K562 (cell line): ENCODE data around the gene MBD2. TPM values are rescaled to one million over a fixed set of nuclear protein-coding genes. Genes with fewer than 3 reads are reported as not detected.

ENCODE experiments used
- ATAC-seq: fragments of 200-7000 bp; cut with Tn5 transposase; 3 replicates; pipeline ENCODE4 v1.9.1; 2020; ENCODE audit warnings: moderate library complexity
- BruUV-seq: library from RNA; stranded (reverse); fragments of 400-500 nt; replicated peaks from 2 replicates; lab custom pipeline; 2021; lab: Mats Ljungman, UMichigan
- CTCF ChIA-PET: fragments of 300-600 bp; formaldehyde crosslinking; extraction: SDS; loops from one replicate; lab custom pipeline; 2021; ENCODE audit warnings: low intra/inter-chr PET ratio; lab: Yijun Ruan, JAX
- POLR2A ChIA-PET: fragments of 300-600, 350-650 bp; sonication (Branson Sonifier 250); formaldehyde crosslinking; extraction: SDS; loops from one replicate; lab custom pipeline; 2021; ENCODE audit warnings: antibody characterized with exemption, inconsistent platforms; lab: Yijun Ruan, JAX
- DNase-seq, 4 experiments: peaks; one replicate each; pipeline versions ENCODE4 v3.0.0 to v3.0.0-alpha.2; 2011 to 2018; ENCODE audit warnings: low spot score in 3 of 4, mixed read lengths in 3 of 4; ENCODE audit errors: extremely low read depth in 1 of 4
- FAIRE-seq: peaks from 2 replicates; lab custom pipeline; 2011; peaks lifted over from hg19 to GRCh38; lab: Jason Lieb, UNC
- H2AFZ ChIP-seq: 2 replicates; pipeline ENCODE4 v1.6.0; 2011; ENCODE audit warnings: low read depth, low read length, control low read depth, inconsistent platforms
- H3K27ac ChIP-seq: fragments of 200-600 bp; 3 replicates; pipeline ENCODE4 v1.8.0; 2011; ENCODE audit warnings: low read depth, mild to moderate bottlenecking, control low read depth, inconsistent platforms, low read length, moderate library complexity, mixed read lengths; ENCODE audit errors: extremely low read depth
- H3K27me3 ChIP-seq, 2 experiments: fragments of 300-600 bp in 1 of 2; 2 replicates in 1 of 2; 3 replicates in 1 of 2; pipeline versions ENCODE4 v1.6.0 to v1.8.0; 2011; ENCODE audit warnings: inconsistent platforms in 2 of 2, low read length in 2 of 2, mild to moderate bottlenecking in 1 of 2, mixed read lengths in 1 of 2, moderate library complexity in 1 of 2; ENCODE audit not compliant: control insufficient read depth in 2 of 2, insufficient read depth in 2 of 2
- H3K36me3 ChIP-seq: fragments of 300-600 bp; 3 replicates; pipeline ENCODE4 v1.8.0; 2011; ENCODE audit warnings: mild to moderate bottlenecking, low read length, inconsistent platforms; ENCODE audit not compliant: control insufficient read depth, insufficient read depth
- H3K4me1 ChIP-seq, 2 experiments: fragments of 200-600 bp in 1 of 2; replicated peaks in 1 of 2; 2 replicates in 1 of 2; 3 replicates in 1 of 2; pipeline versions ENCODE4 v1.5.1 to v1.8.0; 2011; ENCODE audit warnings: inconsistent platforms in 2 of 2, low read length in 2 of 2, mild to moderate bottlenecking in 1 of 2, mixed read lengths in 1 of 2, moderate library complexity in 1 of 2; ENCODE audit not compliant: control insufficient read depth in 2 of 2, insufficient read depth in 2 of 2
- H3K4me2 ChIP-seq: 2 replicates; pipeline ENCODE4 v1.6.1; 2011; ENCODE audit warnings: low read length, control low read depth, inconsistent platforms, mixed read lengths; ENCODE audit not compliant: insufficient read depth
- H3K4me3 ChIP-seq: fragments of 200-600 bp; sonication (generic), shearing (Covaris generic); 2 replicates; pipeline ENCODE4 v1.5.1; 2016; ENCODE audit warnings: control low read depth, inconsistent platforms
- H3K79me2 ChIP-seq: fragments of 200-600 bp; 3 replicates; pipeline ENCODE4 v1.8.0; 2011; ENCODE audit warnings: low read length, inconsistent platforms; ENCODE audit not compliant: control insufficient read depth, insufficient read depth
- H3K9ac ChIP-seq, 2 experiments: 2 replicates each; pipeline versions ENCODE4 v1.6.0 to v1.6.1; 2011; ENCODE audit warnings: low read depth in 2 of 2, low read length in 2 of 2, control low read depth in 1 of 2, inconsistent platforms in 1 of 2, mild to moderate bottlenecking in 1 of 2, mixed read lengths in 1 of 2; ENCODE audit not compliant: insufficient read depth in 1 of 2
- H3K9me1 ChIP-seq: one replicate; pipeline ENCODE4 v1.6.0; 2011; ENCODE audit warnings: inconsistent platforms, mild to moderate bottlenecking, low read length, moderate library complexity; ENCODE audit not compliant: control insufficient read depth, insufficient read depth
- H3K9me3 ChIP-seq: replicated peaks from 2 replicates; pipeline ENCODE4 v1.5.1; 2011; ENCODE audit warnings: low read depth, low read length, inconsistent platforms; ENCODE audit not compliant: control insufficient read depth, insufficient read depth
- H4K20me1 ChIP-seq: replicated peaks from 2 replicates; pipeline ENCODE4 v1.6.1; 2011; ENCODE audit warnings: low read length, inconsistent platforms, mixed read lengths; ENCODE audit not compliant: control insufficient read depth, insufficient read depth
- BACH1 ChIP-seq: fragments of 200-800 bp; sonication (Bioruptor generic); IDR thresholded peaks from 2 replicates; pipeline ENCODE4 v1.6.1; 2016; ENCODE audit warnings: missing genetic modification characterization, missing compliant biosample characterization
- CTBP1 ChIP-seq: fragments of 450-650 bp; IDR thresholded peaks from 2 replicates; pipeline ENCODE4 v1.6.1; 2016; ENCODE audit warnings: borderline replicate concordance
- GTF2A2 ChIP-seq: IDR thresholded peaks from 2 replicates; pipeline ENCODE4 v1.6.1; 2016; ENCODE audit warnings: mild to moderate bottlenecking, missing genetic modification characterization, missing compliant biosample characterization
- GTF2F1 ChIP-seq: IDR thresholded peaks from 2 replicates; pipeline ENCODE4 v1.6.1; 2011; ENCODE audit warnings: low read depth, low read length, improper control_type of control experiment
- HCFC1 ChIP-seq: IDR thresholded peaks from 2 replicates; pipeline ENCODE4 v1.6.1; 2012; ENCODE audit warnings: low read depth, low read length, improper control_type of control experiment
- NCOA1 ChIP-seq: fragments of 450-650 bp; IDR thresholded peaks from 2 replicates; pipeline ENCODE4 v1.6.1; 2016; ENCODE audit warnings: low read depth
- NCOA2 ChIP-seq, 2 experiments: fragments of 450-650 bp; IDR thresholded peaks; 2 replicates each; pipeline ENCODE4 v1.6.1; 2018; ENCODE audit warnings: mild to moderate bottlenecking in 2 of 2, moderate library complexity in 1 of 2; ENCODE audit not compliant: partially characterized antibody in 2 of 2
- RBM17 ChIP-seq: fragments of 200-400 bp; formaldehyde crosslinking; IDR thresholded peaks from 2 replicates; pipeline ENCODE4 v1.6.1; 2017; ENCODE audit warnings: low read depth, mild to moderate bottlenecking, low read length, borderline replicate concordance
- RBM25 ChIP-seq: fragments of 200-400 bp; formaldehyde crosslinking; IDR thresholded peaks from 2 replicates; pipeline ENCODE4 v1.6.1; 2018; ENCODE audit warnings: low read length, low read depth, moderate library complexity; ENCODE audit not compliant: severe bottlenecking
- SMARCA4 ChIP-seq: fragments of 450-650 bp; IDR thresholded peaks from 2 replicates; pipeline ENCODE4 v1.6.1; 2016
- SMC3 ChIP-seq: conservative IDR thresholded peaks from 2 replicates; pipeline ENCODE4 v1.6.1; 2011; ENCODE audit warnings: low read depth, low read length, improper control_type of control experiment; ENCODE audit not compliant: insufficient read depth
- TGIF2 ChIP-seq: sonication (generic); formaldehyde crosslinking; IDR thresholded peaks from 2 replicates; pipeline ENCODE4 v1.8.1; 2022; ENCODE audit warnings: mild to moderate bottlenecking, missing genetic modification reagents, moderate library complexity
- ZNF239 ChIP-seq: fragments of 250-450 bp; sonication (Bioruptor Pico); IDR thresholded peaks from 2 replicates; pipeline ENCODE4 v1.4.0; 2020; ENCODE audit warnings: mild to moderate bottlenecking
- ZNF583 ChIP-seq: fragments of 250-450 bp; sonication (Bioruptor Pico); IDR thresholded peaks from 2 replicates; pipeline ENCODE4 v1.4.0; 2020
- ZNF75A ChIP-seq: fragments of 450-650 bp; formaldehyde crosslinking; IDR thresholded peaks from 2 replicates; pipeline ENCODE4 v1.4.0; 2020; ENCODE audit warnings: mild to moderate bottlenecking
- ZNF766 ChIP-seq: fragments of 200-800 bp; sonication (Bioruptor generic); conservative IDR thresholded peaks from 2 replicates; pipeline ENCODE4 v1.6.1; 2016; ENCODE audit warnings: missing genetic modification characterization, missing compliant biosample characterization
- WGBS: fragments of 100-300 bp; shearing (Covaris generic); methylation state at CpG from one replicate; pipeline ENCODE4 v1.1.6; 2016; ENCODE audit warnings: low coverage, mixed read lengths; ENCODE audit not compliant: insufficient coverage; ENCODE audit errors: missing lambda C conversion rate; 5-methylcytosine and 5-hydroxymethylcytosine counted together
- in situ Hi-C: fragments of 300-500 bp; cut with MboI; formaldehyde crosslinking; loops from 4 replicates; pipeline ENCODE4 v1.15.0; 2018; ENCODE audit warnings: inconsistent platforms, mixed read lengths
- intact Hi-C: fragments of 100-400 bp; cut with micrococcal nuclease; formaldehyde crosslinking; loops from 2 replicates; pipeline ENCODE4 v1.14.2; 2022
- polyA plus RNA-seq, 8 experiments: library from polyadenylated mRNA; depleted of rRNA in 4 of 8; stranded (reverse) in 5 of 8; unstranded in 3 of 8; fragments of >200 nt; fragmentation: Nextera tagmentation in 2 of 8; fragmentation: Illumina TruSeq in 1 of 8; extraction: Ambion mirVana in 2 of 8; extraction: Trizol in 1 of 8; gene quantifications; 2 replicates each; pipeline versions ENCODE4 v1.2.1 to v1.2.3, GENCODE V29; 2011 to 2014; ENCODE audit warnings: inconsistent platforms in 1 of 8, missing spikeins in 1 of 8
- total RNA-seq, 7 experiments: library from RNA; depleted of rRNA in 6 of 7; stranded (reverse); fragments of >200 nt in 6 of 7; fragmentation: Illumina TruSeq in 2 of 7; extraction: Trizol in 2 of 7; gene quantifications; 2 replicates each; pipeline versions ENCODE4 v1.2.1 to v1.2.3, GENCODE V29; 2011 to 2021; ENCODE audit warnings: low replicate concordance in 1 of 7
- TF ChIP-seq, protein P1 (sequence below): sonication (generic); formaldehyde crosslinking; IDR thresholded peaks from 2 replicates; pipeline ENCODE4 v1.8.0; 2023; ENCODE audit warnings: missing genetic modification reagents, mild to moderate bottlenecking, borderline replicate concordance
- TF ChIP-seq, protein P2 (sequence below): fragments of 250-450 bp; sonication (Bioruptor Pico); IDR thresholded peaks from 2 replicates; pipeline ENCODE4 v1.5.0; 2021; ENCODE audit warnings: mild to moderate bottlenecking, borderline replicate concordance

The MBD2 gene
- total and polyA plus RNA-seq, 9 of the 15 experiments (the other 6 are each of a cell fraction or from before 2014, with no cell fraction given): 4.4 to 40.2 (median 13.9) TPM

DNA sequence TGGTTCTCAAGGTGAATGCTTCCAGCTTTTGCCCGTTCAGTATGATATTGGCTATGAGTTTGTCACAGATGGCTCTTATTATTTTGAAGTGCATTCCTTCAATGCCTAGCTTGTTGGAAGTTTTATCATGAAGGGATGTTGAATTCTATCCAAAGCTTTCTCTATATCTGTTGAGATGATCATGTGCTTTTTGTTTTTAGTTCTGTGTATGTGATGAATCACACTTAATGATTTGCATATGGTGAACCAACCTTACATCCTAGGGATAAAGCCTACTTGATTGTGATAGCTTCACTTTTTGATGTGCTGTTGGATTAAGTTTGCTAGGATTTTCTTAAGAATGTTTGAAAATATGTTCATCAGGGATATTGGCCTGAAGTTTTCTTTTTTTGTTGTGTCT lies 112.1 kb downstream of the MBD2 start:
- ATAC-seq: no peak
- 0% methylated on average over 1 of the region's 1 CpG for WGBS
- no peak overlapping the region for H3K9ac ChIP-seq
- H3K4me2 ChIP-seq: no peak overlapping the region
- ChIA-PET CTCF (no interaction called here), POLR2A (no interaction called here)
- H3K9me1 ChIP-seq: no peaks in the 10 kb centered on the region
- H3K27me3 ChIP-seq: no peaks in the 10 kb centered on the region
- BruUV-seq: no TSS peak
- no peak overlapping the region for H2AFZ ChIP-seq
- no peaks in the 10 kb centered on the region for H3K4me1 ChIP-seq
- FAIRE-seq: no peak
- no peaks in the 10 kb centered on the region for H3K36me3 ChIP-seq
- H3K27ac ChIP-seq: no peak overlapping the region
- no peaks in the 10 kb centered on the region for H4K20me1 ChIP-seq
- intact Hi-C loops (no loop called here), in situ Hi-C loops (loop anchor here (25.0 kb wide), 1 partner anchor 550 kb away; no protein-coding TSS in a partner anchor)
- H3K9me3 ChIP-seq: no peaks in the 10 kb centered on the region
- H3K4me3 ChIP-seq: no peak overlapping the region
- no peak for DNase-seq
- TF ChIP-seq TGIF2 (CRISPR knock-in tag) (no peak), RBM17 (no peak), RBM25 (no peak), HCFC1 (no peak), NCOA1 (no peak), GTF2F1 (no peak), BACH1 (tag) (no peak), ZNF239 (CRISPR knock-in tag) (no peak), GTF2A2 (tag) (no peak), NCOA2 (IDR thresholded peaks at IDR 0.05; ENCODE audit: partially characterized antibody in 2 of 2) (no peak), ZNF766 (no peak), SMC3 (no peak), ZNF75A (CRISPR knock-in tag) (no peak), ZNF583 (no peak), SMARCA4 (no peak), CTBP1 (no peak)
- TF ChIP-seq, protein P1, sequence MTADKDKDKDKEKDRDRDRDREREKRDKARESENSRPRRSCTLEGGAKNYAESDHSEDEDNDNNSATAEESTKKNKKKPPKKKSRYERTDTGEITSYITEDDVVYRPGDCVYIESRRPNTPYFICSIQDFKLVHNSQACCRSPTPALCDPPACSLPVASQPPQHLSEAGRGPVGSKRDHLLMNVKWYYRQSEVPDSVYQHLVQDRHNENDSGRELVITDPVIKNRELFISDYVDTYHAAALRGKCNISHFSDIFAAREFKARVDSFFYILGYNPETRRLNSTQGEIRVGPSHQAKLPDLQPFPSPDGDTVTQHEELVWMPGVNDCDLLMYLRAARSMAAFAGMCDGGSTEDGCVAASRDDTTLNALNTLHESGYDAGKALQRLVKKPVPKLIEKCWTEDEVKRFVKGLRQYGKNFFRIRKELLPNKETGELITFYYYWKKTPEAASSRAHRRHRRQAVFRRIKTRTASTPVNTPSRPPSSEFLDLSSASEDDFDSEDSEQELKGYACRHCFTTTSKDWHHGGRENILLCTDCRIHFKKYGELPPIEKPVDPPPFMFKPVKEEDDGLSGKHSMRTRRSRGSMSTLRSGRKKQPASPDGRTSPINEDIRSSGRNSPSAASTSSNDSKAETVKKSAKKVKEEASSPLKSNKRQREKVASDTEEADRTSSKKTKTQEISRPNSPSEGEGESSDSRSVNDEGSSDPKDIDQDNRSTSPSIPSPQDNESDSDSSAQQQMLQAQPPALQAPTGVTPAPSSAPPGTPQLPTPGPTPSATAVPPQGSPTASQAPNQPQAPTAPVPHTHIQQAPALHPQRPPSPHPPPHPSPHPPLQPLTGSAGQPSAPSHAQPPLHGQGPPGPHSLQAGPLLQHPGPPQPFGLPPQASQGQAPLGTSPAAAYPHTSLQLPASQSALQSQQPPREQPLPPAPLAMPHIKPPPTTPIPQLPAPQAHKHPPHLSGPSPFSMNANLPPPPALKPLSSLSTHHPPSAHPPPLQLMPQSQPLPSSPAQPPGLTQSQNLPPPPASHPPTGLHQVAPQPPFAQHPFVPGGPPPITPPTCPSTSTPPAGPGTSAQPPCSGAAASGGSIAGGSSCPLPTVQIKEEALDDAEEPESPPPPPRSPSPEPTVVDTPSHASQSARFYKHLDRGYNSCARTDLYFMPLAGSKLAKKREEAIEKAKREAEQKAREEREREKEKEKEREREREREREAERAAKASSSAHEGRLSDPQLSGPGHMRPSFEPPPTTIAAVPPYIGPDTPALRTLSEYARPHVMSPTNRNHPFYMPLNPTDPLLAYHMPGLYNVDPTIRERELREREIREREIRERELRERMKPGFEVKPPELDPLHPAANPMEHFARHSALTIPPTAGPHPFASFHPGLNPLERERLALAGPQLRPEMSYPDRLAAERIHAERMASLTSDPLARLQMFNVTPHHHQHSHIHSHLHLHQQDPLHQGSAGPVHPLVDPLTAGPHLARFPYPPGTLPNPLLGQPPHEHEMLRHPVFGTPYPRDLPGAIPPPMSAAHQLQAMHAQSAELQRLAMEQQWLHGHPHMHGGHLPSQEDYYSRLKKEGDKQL (CRISPR knock-in tag): no peak
- TF ChIP-seq, protein P2, sequence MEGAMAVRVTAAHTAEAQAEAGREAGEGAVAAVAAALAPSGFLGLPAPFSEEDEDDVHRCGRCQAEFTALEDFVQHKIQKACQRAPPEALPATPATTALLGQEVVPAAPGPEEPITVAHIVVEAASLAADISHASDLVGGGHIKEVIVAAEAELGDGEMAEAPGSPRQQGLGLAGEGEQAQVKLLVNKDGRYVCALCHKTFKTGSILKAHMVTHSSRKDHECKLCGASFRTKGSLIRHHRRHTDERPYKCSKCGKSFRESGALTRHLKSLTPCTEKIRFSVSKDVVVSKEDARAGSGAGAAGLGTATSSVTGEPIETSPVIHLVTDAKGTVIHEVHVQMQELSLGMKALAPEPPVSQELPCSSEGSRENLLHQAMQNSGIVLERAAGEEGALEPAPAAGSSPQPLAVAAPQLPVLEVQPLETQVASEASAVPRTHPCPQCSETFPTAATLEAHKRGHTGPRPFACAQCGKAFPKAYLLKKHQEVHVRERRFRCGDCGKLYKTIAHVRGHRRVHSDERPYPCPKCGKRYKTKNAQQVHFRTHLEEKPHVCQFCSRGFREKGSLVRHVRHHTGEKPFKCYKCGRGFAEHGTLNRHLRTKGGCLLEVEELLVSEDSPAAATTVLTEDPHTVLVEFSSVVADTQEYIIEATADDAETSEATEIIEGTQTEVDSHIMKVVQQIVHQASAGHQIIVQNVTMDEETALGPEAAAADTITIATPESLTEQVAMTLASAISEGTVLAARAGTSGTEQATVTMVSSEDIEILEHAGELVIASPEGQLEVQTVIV (CRISPR knock-in tag): no peak
- H3K79me2 ChIP-seq: no peaks in the 10 kb centered on the region
